ENCODE results near the gene MRPL49. TPM values are rescaled to one million over a fixed set of nuclear protein-coding genes. Genes with fewer than 3 reads are reported as not detected.

MRPL49 gene
- total and polyA plus RNA-seq, 2 of the 13 experiments (the other 11 are each of a cell fraction or from before 2014, with no cell fraction given): 39.2 to 53.3 TPM

GRCh38 chr11:65117206-65118096, 4.7 kb upstream of the MRPL49 start, which contains the start of gene ZNHIT2 (continued):
- TF ChIP-seq SKIL (CRISPR knock-in tag; IDR thresholded peaks at IDR 0.05; ENCODE audit: borderline replicate concordance) (no peak), KLF6 (CRISPR knock-in tag; IDR thresholded peaks at IDR 0.05) (no peak), PAF1 (CRISPR knock-in tag; IDR thresholded peaks at IDR 0.05) (0 out of 2 replicates have a peak, but pooled peaks have one; percentile 40), SALL1 (CRISPR knock-in tag; IDR thresholded peaks at IDR 0.05) (peak; percentile 88), KLF15 (CRISPR knock-in tag; IDR thresholded peaks at IDR 0.05; ENCODE audit: borderline replicate concordance) (no peak; the same call in 1 of the 2 replicates), SYNCRIP (IDR thresholded peaks at IDR 0.05; ENCODE audit: insufficient read depth, low read depth, low read length) (no peak), GATAD1 (CRISPR knock-in tag; IDR thresholded peaks at IDR 0.05) (peak; percentile 92), RFX1 (IDR thresholded peaks at IDR 0.05) (peak; percentile 88), PLRG1 (conservative IDR thresholded peaks at IDR 0.05) (no peak), ZNF292 (CRISPR knock-in tag; IDR thresholded peaks at IDR 0.05; ENCODE audit: borderline replicate concordance, low read depth) (no peak), HOXA3 (CRISPR knock-in tag; IDR thresholded peaks at IDR 0.05) (peak; percentile 76; the same call in 1 of the 2 replicates), HNRNPUL1 (IDR thresholded peaks at IDR 0.05; ENCODE audit: low read depth, low read length) (0 out of 2 replicates have a peak, but pooled peaks have one; percentile 22), POLR2AphosphoS2 (IDR thresholded peaks at IDR 0.05; ENCODE audit: low read depth, low read length) (peak; percentile 97), ZNF263 (CRISPR knock-in tag; IDR thresholded peaks at IDR 0.05) (no peak; the same call in 1 of the 2 replicates), CEBPB (IDR thresholded peaks at IDR 0.05; ENCODE audit: borderline replicate concordance, low read depth, low read length) (peak; percentile 96), RXRA (CRISPR knock-in tag; IDR thresholded peaks at IDR 0.05) (peak; percentile 71; the same call in 1 of the 2 replicates), SAFB2 (CRISPR knock-in tag; IDR thresholded peaks at IDR 0.05; ENCODE audit: borderline replicate concordance, low read depth) (no peak; the same call in none of the 2 replicates)
- TF ChIP-seq, protein P1, sequence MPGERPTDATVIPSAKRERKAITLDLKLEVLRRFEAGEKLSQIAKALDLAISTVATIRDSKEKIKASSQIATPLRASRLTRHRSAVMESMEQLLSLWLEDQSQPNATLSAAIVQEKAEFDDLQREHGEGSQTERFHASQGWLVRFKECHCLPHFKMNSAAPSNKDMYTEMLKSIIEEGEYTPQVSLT (CRISPR knock-in tag; IDR thresholded peaks at IDR 0.05; ENCODE audit: borderline replicate concordance, low read depth): 0 out of 2 replicates have a peak, but pooled peaks have one; percentile 46
- TF ChIP-seq, protein P2, sequence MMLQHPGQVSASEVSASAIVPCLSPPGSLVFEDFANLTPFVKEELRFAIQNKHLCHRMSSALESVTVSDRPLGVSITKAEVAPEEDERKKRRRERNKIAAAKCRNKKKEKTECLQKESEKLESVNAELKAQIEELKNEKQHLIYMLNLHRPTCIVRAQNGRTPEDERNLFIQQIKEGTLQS (CRISPR knock-in tag; IDR thresholded peaks at IDR 0.05): peak; percentile 93
- TF ChIP-seq, protein P3, sequence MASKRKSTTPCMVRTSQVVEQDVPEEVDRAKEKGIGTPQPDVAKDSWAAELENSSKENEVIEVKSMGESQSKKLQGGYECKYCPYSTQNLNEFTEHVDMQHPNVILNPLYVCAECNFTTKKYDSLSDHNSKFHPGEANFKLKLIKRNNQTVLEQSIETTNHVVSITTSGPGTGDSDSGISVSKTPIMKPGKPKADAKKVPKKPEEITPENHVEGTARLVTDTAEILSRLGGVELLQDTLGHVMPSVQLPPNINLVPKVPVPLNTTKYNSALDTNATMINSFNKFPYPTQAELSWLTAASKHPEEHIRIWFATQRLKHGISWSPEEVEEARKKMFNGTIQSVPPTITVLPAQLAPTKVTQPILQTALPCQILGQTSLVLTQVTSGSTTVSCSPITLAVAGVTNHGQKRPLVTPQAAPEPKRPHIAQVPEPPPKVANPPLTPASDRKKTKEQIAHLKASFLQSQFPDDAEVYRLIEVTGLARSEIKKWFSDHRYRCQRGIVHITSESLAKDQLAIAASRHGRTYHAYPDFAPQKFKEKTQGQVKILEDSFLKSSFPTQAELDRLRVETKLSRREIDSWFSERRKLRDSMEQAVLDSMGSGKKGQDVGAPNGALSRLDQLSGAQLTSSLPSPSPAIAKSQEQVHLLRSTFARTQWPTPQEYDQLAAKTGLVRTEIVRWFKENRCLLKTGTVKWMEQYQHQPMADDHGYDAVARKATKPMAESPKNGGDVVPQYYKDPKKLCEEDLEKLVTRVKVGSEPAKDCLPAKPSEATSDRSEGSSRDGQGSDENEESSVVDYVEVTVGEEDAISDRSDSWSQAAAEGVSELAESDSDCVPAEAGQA (IDR thresholded peaks at IDR 0.05; ENCODE audit: low read depth): peak; percentile 77
- TF ChIP-seq, protein P3 (CRISPR knock-in tag; IDR thresholded peaks at IDR 0.05; ENCODE audit: borderline replicate concordance): no peak

Data from HepG2 (cell line).